Measurements from ENCODE around the gene TWIST1.
A peak's percentile ranks its signal among the peaks of the same experiment; 100 is the strongest.

TWIST1 gene

DNA sequence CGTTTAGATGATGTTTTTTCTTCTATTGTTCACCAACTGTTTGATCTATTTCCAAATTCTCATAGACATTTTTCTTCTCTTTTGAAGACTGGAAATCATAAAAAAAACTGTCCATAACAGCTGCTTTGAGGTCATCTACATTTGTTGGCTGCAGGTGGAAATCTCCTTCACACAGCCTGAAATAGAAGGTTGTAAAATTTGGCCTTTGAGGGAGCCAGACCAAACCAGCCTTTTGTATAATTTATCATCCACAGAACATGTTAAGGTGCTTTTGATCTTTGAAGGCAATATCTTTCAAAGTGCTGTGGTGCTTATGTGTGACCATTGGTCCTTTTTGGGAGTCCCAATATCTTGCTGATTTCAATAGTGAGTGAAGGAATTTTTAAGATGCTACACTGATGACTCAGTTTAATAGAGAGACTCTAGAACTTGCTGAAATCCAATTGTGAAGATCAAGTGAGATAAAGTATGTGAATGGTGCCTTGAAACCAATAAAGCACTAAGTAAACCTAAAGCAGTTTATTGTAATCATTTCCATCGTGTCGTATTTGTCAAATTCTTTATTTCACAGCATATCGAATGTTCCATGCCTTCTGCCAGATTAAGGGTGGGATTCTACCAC lies 22.4 kb upstream of the TWIST1 start:
- in situ Hi-C loops (cut with HindIII; ENCODE audit: low sequenced_read_pairs), result no loop called here
- TF ChIP-seq, protein P1, sequence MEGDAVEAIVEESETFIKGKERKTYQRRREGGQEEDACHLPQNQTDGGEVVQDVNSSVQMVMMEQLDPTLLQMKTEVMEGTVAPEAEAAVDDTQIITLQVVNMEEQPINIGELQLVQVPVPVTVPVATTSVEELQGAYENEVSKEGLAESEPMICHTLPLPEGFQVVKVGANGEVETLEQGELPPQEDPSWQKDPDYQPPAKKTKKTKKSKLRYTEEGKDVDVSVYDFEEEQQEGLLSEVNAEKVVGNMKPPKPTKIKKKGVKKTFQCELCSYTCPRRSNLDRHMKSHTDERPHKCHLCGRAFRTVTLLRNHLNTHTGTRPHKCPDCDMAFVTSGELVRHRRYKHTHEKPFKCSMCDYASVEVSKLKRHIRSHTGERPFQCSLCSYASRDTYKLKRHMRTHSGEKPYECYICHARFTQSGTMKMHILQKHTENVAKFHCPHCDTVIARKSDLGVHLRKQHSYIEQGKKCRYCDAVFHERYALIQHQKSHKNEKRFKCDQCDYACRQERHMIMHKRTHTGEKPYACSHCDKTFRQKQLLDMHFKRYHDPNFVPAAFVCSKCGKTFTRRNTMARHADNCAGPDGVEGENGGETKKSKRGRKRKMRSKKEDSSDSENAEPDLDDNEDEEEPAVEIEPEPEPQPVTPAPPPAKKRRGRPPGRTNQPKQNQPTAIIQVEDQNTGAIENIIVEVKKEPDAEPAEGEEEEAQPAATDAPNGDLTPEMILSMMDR (IDR thresholded peaks at IDR 0.05; ENCODE audit: low read depth, low read length), result no peak
- DNase-seq (ENCODE audit: low read depth, low spot score), result no peak
- H3K4me3 ChIP-seq (ENCODE audit: low read depth, low read length), result no peak overlapping the region

DNA sequence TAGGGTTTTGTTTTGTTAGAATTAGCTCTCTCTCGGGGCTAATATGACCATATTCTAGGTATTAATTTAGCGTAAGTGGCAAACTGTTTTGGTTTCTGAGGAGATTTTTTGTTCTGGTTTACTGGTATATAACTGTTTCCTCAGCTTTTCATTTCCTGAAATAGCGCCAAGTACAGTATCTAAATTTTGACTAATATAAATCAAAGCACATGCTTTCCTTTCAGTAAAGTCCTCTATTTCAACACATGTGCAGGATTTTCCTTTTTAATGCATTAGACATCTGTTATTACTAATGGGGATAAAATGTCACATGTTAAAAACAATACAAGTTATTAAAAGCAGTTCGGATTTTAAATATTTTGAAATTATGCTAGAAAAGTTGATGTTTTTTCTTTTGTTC lies 16.4 kb upstream of the TWIST1 start:
- TF ChIP-seq, protein P1 (IDR thresholded peaks at IDR 0.05; ENCODE audit: low read depth, low read length), result no peak
- DNase-seq (ENCODE audit: low read depth, low spot score), result no peak
- no peak overlapping the region for H3K4me3 ChIP-seq (ENCODE audit: low read depth, low read length)
- in situ Hi-C loops (cut with HindIII; ENCODE audit: low sequenced_read_pairs), result no loop called here

DNA sequence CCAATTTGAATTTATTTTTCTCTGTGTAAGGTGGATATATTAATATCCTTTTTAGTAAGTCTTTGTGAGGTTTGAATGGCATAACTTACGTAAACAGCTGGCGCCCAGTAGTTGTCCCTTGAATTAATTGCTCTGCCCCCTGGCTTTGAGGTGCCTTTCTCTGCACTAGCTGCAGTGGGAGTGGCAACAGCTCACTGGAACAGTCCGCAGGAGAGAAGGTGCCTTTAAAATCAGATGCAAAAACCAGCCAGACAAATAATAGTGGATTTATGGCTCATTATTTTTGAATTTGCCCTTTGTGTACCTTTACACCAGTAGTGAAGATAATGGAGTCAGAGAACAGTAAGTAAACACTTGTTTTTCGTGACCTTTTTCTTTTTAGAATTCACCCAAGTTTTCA lies 16.0 kb upstream of the TWIST1 start:
- H3K4me3 ChIP-seq (ENCODE audit: low read depth, low read length), result no peak overlapping the region
- TF ChIP-seq, protein P1 (IDR thresholded peaks at IDR 0.05; ENCODE audit: low read depth, low read length), result no peak
- no peak for DNase-seq (ENCODE audit: low read depth, low spot score)
- in situ Hi-C loops (cut with HindIII; ENCODE audit: low sequenced_read_pairs), result no loop called here

DNA sequence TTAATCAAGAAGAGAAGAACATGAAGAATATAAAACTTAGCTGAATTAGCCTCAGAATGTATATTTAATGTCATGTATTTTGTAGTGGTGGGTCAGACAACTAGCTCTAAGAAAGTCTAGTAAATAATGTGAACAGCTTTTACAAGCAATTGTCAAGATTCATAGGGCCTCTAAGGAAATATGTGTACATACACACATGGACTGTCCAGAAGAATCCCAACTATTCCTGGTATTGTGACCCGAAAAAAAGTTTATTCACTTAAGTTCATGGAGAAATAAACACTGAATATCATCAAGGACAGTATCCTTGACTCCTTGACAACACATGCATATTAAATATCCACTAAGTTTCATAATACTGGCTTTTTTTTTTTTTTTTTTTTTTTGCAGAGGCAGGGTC lies 11.4 kb upstream of the TWIST1 start:
- H3K4me3 ChIP-seq (ENCODE audit: low read depth, low read length), result no peak overlapping the region
- no peak for DNase-seq (ENCODE audit: low read depth, low spot score)
- in situ Hi-C loops (cut with HindIII; ENCODE audit: low sequenced_read_pairs), result no loop called here
- TF ChIP-seq, protein P1 (IDR thresholded peaks at IDR 0.05; ENCODE audit: low read depth, low read length), result no peak

DNA sequence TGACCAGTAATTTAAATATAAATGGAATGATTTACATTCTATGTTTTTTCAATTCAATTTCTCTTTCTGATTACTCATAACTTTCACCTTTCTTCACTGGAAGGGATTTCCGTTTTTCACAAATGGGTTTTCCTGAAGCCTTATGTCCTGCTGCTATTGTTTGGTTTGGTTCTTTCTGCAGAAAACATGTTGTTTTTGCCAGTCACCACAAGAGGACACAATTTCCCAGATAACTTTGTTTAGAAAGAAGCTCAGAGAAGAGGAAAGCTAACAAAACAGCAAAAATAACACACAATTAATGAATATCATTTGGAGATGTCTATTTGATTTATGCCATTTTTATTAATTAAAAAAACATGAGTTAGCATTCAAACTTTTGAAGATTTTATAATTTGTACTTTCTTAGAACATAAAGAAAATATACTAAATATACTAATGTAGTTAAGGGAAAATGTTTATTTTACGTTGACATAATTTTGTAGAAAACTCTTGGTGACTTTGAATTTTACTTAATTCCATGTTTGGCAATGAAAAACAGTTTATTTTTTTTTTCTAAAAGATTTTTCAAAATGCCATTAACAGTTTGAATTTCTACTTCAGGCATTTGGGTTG lies 4.6 kb upstream of the TWIST1 start:
- DNase-seq (ENCODE audit: low read depth, low spot score), result peak; percentile 76
- in situ Hi-C loops (cut with HindIII; ENCODE audit: low sequenced_read_pairs), result no loop called here
- TF ChIP-seq, protein P1 (IDR thresholded peaks at IDR 0.05; ENCODE audit: low read depth, low read length), result peak; percentile 83

DNA sequence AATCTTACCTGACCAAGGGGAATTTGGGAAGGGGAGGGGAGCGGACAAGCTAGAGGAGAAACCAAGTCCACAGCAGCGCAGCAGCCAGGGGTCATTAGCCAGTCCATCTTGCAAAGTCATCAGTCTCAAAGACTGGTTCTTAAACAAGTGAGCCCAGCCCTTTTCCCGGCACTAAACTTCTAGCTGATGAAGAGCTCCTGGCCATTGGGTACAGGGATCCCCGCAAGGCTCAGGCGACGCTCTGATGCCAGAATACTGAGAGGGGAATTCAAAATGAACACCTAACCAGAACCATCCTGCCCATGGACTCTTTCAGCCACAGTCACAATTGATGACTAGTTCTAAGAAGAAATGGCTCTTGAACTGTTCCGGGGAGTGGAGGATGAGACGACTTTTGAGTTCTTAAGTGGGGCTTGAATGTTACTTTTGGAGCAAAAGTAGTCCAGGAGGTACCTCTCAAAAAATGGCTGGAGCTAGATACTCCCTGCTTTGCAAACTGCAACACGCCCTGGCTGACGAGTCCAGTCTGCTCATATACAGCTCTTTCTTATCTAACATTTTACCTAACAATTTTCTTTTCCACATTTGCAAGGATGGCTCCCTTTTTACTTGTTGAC lies 2.5 kb upstream of the TWIST1 start:
- in situ Hi-C loops (cut with HindIII; ENCODE audit: low sequenced_read_pairs), result no loop called here
- TF ChIP-seq, protein P1 (IDR thresholded peaks at IDR 0.05; ENCODE audit: low read depth, low read length), result no peak
- H3K4me3 ChIP-seq (ENCODE audit: low read depth, low read length), result no peak overlapping the region
- DNase-seq (ENCODE audit: low read depth, low spot score), result no peak

More for the DNA sequence above, 4.6 kb upstream of the TWIST1 start:
- H3K4me3 ChIP-seq (ENCODE audit: low read depth, low read length), result no peak overlapping the region
